ENCODE results near the gene DEUP1. TPM values are rescaled to one million over a fixed set of nuclear protein-coding genes. Genes with fewer than 3 reads are reported as not detected.

DEUP1 gene
- total RNA-seq, 1 donor from 2014 or later: not detected

DNA sequence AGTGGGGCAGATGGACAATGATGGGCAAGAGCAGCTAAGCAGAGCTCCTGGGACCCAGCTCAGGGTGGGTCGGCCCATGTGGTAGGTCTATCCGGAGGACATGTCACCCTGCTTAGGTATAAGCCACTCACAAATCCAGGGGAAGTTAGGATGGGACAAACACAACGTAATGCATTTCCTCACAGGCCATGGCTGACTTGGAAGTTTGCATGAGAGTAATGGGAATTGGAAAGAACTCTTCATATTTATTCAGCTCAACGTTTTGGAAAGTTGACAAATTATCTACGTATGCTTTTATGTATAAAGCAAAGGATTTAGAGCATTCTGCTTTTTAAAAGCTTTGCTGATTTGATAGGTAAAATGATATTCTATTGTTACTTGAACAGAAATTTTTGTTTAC lies 137.7 kb downstream of the DEUP1 start:
- Histone ChIP-seq H3K4me3 (ENCODE audit: low read depth, low read length) (no peak overlapping the region), H3K36me3 (ENCODE audit: control insufficient read depth, insufficient read depth, low read length) (no peaks in the 10 kb centered on the region), H3K27me3 (ENCODE audit: control insufficient read depth, insufficient read depth, low read length) (no peaks in the 10 kb centered on the region)
- FAIRE-seq (no peak), DNase-seq (ENCODE audit: low read depth) (no peak)
- TF ChIP-seq, protein P1, sequence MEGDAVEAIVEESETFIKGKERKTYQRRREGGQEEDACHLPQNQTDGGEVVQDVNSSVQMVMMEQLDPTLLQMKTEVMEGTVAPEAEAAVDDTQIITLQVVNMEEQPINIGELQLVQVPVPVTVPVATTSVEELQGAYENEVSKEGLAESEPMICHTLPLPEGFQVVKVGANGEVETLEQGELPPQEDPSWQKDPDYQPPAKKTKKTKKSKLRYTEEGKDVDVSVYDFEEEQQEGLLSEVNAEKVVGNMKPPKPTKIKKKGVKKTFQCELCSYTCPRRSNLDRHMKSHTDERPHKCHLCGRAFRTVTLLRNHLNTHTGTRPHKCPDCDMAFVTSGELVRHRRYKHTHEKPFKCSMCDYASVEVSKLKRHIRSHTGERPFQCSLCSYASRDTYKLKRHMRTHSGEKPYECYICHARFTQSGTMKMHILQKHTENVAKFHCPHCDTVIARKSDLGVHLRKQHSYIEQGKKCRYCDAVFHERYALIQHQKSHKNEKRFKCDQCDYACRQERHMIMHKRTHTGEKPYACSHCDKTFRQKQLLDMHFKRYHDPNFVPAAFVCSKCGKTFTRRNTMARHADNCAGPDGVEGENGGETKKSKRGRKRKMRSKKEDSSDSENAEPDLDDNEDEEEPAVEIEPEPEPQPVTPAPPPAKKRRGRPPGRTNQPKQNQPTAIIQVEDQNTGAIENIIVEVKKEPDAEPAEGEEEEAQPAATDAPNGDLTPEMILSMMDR (IDR thresholded peaks at IDR 0.05; ENCODE audit: insufficient read depth, low read length, severe bottlenecking): no peak

DNA sequence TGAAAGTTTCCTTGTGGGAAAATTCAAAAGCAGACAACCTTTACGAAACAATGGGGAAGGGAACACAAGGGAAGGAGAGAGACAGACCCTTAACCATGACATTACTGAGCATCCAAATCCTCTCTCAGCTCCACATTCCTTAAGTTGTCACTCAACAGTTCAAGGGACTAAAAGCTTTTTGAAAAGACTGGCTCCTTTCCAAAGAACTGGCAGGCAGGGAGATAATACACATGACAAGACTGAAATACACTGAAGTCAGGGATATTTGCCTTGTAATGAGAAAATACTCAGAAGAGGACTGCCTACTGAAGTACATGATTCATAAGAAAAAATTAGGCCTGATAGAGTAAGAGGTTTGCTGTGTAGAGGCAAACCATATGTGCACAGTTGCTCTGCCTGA lies 143.6 kb downstream of the DEUP1 start:
- TF ChIP-seq, protein P1 (IDR thresholded peaks at IDR 0.05; ENCODE audit: insufficient read depth, low read length, severe bottlenecking): no peak
- H3K36me3 ChIP-seq (ENCODE audit: control insufficient read depth, insufficient read depth, low read length): no peaks in the 10 kb centered on the region
- no peak for FAIRE-seq
- no peak for DNase-seq (ENCODE audit: low read depth)
- H3K4me3 ChIP-seq (ENCODE audit: low read depth, low read length): no peak overlapping the region
- peaks cover 4% of the 10 kb centered on the region for H3K27me3 ChIP-seq (ENCODE audit: control insufficient read depth, insufficient read depth, low read length)

DNA sequence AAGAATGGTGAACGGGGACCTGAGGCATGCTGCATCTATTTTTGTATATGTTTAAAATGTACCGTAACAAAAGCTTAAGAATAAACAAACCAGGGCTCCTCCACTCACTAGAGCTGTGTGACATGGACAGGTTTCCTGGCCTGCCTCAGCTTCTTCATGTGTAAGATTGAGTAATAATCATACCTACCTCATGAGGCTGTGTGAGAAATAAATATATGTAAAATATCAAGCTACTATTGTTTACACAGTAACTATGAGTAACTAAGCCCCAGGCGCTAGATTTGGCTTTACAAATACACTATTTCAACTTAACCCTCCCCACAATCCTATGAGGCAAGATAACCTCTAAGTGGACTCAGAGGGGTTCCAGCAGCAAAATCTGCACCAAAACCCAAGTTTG lies 146.3 kb downstream of the DEUP1 start:
- Histone ChIP-seq H3K27me3 (ENCODE audit: control insufficient read depth, insufficient read depth, low read length) (peaks cover 4% of the 10 kb centered on the region), H3K4me3 (ENCODE audit: low read depth, low read length) (no peak overlapping the region), H3K36me3 (ENCODE audit: control insufficient read depth, insufficient read depth, low read length) (no peaks in the 10 kb centered on the region)
- no peak for FAIRE-seq
- TF ChIP-seq, protein P1 (IDR thresholded peaks at IDR 0.05; ENCODE audit: insufficient read depth, low read length, severe bottlenecking): no peak
- DNase-seq (ENCODE audit: low read depth): peak; percentile 97

DNA sequence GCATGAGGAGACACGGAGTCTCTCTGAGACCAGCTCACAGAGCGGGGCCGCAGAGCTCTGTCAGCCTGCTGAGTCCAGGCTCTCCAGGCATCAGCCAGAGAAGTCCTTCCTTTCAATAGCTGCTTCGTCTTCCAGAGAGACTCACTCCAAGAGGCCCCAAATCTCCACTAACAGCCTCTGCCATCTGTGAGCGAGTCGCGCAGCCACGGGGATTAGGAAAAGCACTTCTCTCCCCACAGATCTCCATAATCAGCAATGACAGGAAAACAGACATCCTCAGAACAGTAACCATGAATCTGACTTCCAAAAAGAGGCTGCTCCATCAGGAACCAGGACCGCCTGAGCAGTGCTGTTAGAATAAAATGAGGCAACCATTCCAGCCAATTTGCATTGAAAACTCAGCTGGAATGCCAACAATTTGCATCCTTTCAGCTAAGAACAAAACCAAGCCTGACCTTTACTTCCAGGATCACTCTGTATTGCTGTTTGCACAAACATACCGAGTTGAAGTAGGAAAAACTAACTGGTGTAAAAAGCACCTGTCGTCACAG lies 147.2 kb downstream of the DEUP1 start:
- DNase-seq (ENCODE audit: low read depth) (no peak), FAIRE-seq (no peak)
- TF ChIP-seq, protein P1 (IDR thresholded peaks at IDR 0.05; ENCODE audit: insufficient read depth, low read length, severe bottlenecking): no peak
- no peak overlapping the region for H3K4me3 ChIP-seq (ENCODE audit: low read depth, low read length)
- no peaks in the 10 kb centered on the region for H3K36me3 ChIP-seq (ENCODE audit: control insufficient read depth, insufficient read depth, low read length)
- peaks cover 4% of the 10 kb centered on the region for H3K27me3 ChIP-seq (ENCODE audit: control insufficient read depth, insufficient read depth, low read length)

DNA sequence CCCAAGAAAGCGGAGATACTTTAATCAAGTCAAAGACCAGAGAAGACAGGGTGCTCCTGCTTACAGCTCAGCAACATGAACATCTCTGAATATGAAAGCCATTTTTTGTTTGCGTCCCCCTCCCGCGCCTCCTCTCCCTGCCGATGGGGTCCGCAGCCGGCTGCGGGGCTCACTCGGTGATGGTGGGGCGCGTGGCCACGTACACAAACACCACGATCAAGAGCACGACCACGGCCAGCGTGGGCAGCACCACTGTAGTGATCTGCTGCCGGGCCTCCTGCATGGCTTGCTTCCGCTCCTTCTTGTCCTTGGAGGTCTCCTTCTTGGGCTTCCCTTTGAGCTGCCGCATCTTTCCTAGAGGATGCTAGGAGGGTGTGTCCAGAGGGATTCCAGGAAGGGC lies 148.3 kb downstream of the DEUP1 start:
- Histone ChIP-seq H3K4me3 (ENCODE audit: low read depth, low read length) (no peak overlapping the region), H3K27me3 (ENCODE audit: control insufficient read depth, insufficient read depth, low read length) (peaks cover 4% of the 10 kb centered on the region), H3K36me3 (ENCODE audit: control insufficient read depth, insufficient read depth, low read length) (no peaks in the 10 kb centered on the region)
- FAIRE-seq (no peak), DNase-seq (ENCODE audit: low read depth) (no peak)
- TF ChIP-seq, protein P1 (IDR thresholded peaks at IDR 0.05; ENCODE audit: insufficient read depth, low read length, severe bottlenecking): no peak

DNA sequence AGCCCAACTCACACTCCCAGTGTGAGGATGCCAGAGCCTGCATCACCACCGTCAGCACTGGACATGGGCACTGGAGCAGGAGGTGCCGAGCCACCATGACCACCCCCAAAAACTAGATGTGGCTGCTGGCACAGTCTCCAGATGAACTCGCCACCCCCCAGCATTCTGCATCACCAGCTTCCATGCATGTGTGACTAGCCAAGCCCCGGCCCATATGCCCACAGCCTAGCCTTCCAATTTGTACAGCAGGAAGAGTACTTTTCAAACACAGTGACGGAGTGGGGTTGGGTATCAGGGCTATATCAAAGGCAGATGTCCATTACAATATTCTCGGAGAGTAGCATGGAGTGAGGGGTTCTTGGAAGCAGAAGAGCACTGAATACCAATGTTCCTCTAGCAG lies 149.7 kb downstream of the DEUP1 start:
- DNase-seq (ENCODE audit: low read depth): no peak
- TF ChIP-seq, protein P1 (IDR thresholded peaks at IDR 0.05; ENCODE audit: insufficient read depth, low read length, severe bottlenecking): no peak
- Histone ChIP-seq H3K36me3 (ENCODE audit: control insufficient read depth, insufficient read depth, low read length) (no peaks in the 10 kb centered on the region), H3K27me3 (ENCODE audit: control insufficient read depth, insufficient read depth, low read length) (peaks cover 4% of the 10 kb centered on the region), H3K4me3 (ENCODE audit: low read depth, low read length) (no peak overlapping the region)
- no peak for FAIRE-seq
